ENCODE results near the gene DNPH1.

Gene DNPH1

GRCh38 chr6:43246301-43247113 lies 17.2 kb upstream of the DNPH1 start:
- H3K4me1 ChIP-seq (ENCODE audit: control insufficient read depth, insufficient read depth, low read length, poor library complexity, severe bottlenecking) = peaks cover 5% of the 10 kb centered on the region
- peak overlapping the region; percentile 56 for H3K4me3 ChIP-seq (ENCODE audit: insufficient read depth, low read depth, low read length, poor library complexity, severe bottlenecking)
- peaks cover 20% of the 10 kb centered on the region for H3K27me3 ChIP-seq (replicated peaks; ENCODE audit: control insufficient read depth, insufficient read depth, low read length, poor library complexity, severe bottlenecking)
- H3K9me3 ChIP-seq (ENCODE audit: control insufficient read depth, low read length) = no peaks in the 10 kb centered on the region
- H3K36me3 ChIP-seq (ENCODE audit: control insufficient read depth, insufficient read depth, low read length) = no peaks in the 10 kb centered on the region
- peak overlapping the region; percentile 63 for H3K27ac ChIP-seq (ENCODE audit: insufficient read depth, low read length, poor library complexity, severe bottlenecking)
- no peak for DNase-seq

DNA sequence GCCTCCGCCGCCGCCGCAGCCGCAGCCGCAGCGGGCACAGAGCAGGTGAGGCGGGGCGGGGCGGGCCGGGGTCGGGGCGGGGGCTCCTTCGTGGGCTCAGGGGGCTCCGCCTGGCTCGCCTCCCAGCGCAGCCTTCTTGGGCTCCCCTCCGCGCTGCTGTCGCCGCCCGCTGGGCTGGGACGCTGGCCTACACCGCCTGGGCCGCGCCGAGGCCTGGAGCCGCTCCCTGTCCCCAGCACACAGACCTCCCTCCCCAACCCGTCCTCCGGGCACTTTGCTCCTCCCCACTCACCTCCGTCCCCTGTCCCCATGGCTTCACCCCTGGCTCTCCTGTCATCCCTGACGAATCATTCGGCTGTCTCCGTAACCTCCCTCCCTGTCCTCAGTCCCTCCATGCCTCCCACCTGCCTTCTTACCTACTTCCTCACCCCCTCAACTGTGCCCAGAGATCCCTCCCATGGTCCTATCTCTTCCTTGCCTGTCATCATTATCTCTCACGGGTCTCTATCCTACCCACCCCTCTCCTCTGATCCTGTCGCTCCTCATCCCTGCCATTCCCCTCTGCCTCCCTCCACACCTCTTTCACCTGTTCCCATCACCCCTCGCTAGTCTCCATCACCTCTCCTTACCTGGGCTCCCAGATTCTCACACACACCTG lies 14.5 kb upstream of the DNPH1 start:
- Histone ChIP-seq H3K27ac (ENCODE audit: insufficient read depth, low read length, poor library complexity, severe bottlenecking) (no peak overlapping the region), H3K4me3 (ENCODE audit: insufficient read depth, low read depth, low read length, poor library complexity, severe bottlenecking) (no peak overlapping the region), H3K36me3 (ENCODE audit: control insufficient read depth, insufficient read depth, low read length) (no peaks in the 10 kb centered on the region), H3K4me1 (ENCODE audit: control insufficient read depth, insufficient read depth, low read length, poor library complexity, severe bottlenecking) (peaks cover 5% of the 10 kb centered on the region), H3K9me3 (ENCODE audit: control insufficient read depth, low read length) (no peaks in the 10 kb centered on the region), H3K27me3 (replicated peaks; ENCODE audit: control insufficient read depth, insufficient read depth, low read length, poor library complexity, severe bottlenecking) (peaks cover 20% of the 10 kb centered on the region)
- no peak for DNase-seq

DNA sequence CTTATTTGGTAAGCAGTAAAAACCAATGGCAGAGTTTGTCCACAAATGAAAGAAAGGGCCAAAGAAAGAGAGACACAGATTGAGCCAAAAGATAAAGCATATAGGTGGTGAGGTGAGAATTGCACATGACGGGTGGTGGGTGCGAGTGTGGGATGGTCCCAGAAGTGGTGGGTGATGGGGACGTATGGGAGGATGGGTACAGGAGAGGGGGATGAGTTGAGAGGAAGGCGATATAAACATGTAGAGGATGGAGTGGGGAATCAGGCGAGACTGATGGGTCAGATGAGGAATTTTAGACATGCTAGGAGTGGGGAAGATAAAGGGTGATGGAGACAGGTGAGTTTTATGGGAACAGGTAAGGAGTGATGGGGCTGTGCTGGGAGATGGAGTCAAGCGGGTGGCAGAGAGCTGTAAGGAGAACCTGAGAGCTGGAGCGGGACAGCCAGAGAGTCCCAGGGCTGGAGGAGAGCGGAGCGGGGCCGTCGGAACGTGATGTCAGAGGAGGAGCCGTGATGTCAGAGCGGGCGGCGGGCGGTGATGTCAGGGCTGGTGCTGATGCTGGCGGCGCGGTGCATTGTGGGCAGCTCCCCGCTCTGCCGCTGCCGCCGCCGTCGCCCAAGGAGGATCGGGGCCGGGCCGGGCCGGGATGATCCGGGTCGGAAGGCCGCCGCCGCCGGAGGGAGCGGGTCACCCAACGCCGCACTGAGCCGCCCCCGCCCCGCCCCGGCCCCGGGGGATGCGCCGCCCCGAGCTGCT lies 13.8 kb upstream of the DNPH1 start, which contains the start of gene TTBK1:
TSS of gene TTBK1 (plus strand) at position 574 of the 756 bp plus-strand sequence. CDS start 3,180 bp downstream, outside the sequence.
- H3K27ac ChIP-seq (ENCODE audit: insufficient read depth, low read length, poor library complexity, severe bottlenecking) = no peak within 1 kb of the TSS
- peak in 1 of 3 donors; percentile 29 for DNase-seq
- peaks cover 5% of the 10 kb centered on the region for H3K4me1 ChIP-seq (ENCODE audit: control insufficient read depth, insufficient read depth, low read length, poor library complexity, severe bottlenecking)
- no peak within 1 kb of the TSS for H3K4me3 ChIP-seq (ENCODE audit: insufficient read depth, low read depth, low read length, poor library complexity, severe bottlenecking)
- H3K27me3 ChIP-seq (replicated peaks; ENCODE audit: control insufficient read depth, insufficient read depth, low read length, poor library complexity, severe bottlenecking) = peaks cover 20% of the 10 kb centered on the region
- H3K9me3 ChIP-seq (ENCODE audit: control insufficient read depth, low read length) = no peaks in the 10 kb centered on the region
- no peaks in the 10 kb centered on the region for H3K36me3 ChIP-seq (ENCODE audit: control insufficient read depth, insufficient read depth, low read length)

- Histone ChIP-seq H3K4me3 (ENCODE audit: insufficient read depth, low read depth, low read length, poor library complexity, severe bottlenecking) (no peak overlapping the region), H3K9me3 (ENCODE audit: control insufficient read depth, low read length) (no peaks in the 10 kb centered on the region), H3K27ac (ENCODE audit: insufficient read depth, low read length, poor library complexity, severe bottlenecking) (no peak overlapping the region), H3K4me1 (ENCODE audit: control insufficient read depth, insufficient read depth, low read length, poor library complexity, severe bottlenecking) (no peaks in the 10 kb centered on the region), H3K36me3 (ENCODE audit: control insufficient read depth, insufficient read depth, low read length) (no peaks in the 10 kb centered on the region), H3K27me3 (replicated peaks; ENCODE audit: control insufficient read depth, insufficient read depth, low read length, poor library complexity, severe bottlenecking) (peaks cover 20% of the 10 kb centered on the region)
- DNase-seq = no peak
Measured at GRCh38 chr6:43241446-43241845, 12.2 kb upstream of the DNPH1 start.

DNA sequence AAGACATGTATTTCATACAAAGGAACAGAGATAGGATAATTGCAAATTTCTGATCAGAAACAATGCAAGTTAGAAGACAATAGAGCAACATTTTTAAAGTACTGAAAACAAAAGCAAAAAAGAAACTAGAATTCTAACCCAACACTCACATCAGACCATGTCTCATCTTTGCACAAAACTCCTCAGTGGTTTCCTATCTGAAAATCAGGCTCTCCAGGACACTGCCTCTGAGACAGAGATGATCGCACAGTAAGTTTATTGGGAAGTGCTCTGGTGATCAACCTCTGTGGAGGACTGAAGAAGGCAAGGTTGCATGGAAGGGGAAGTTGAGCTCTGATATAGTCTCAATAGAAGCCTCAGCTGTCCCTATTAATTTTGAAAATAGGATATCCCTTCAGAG lies 11.7 kb upstream of the DNPH1 start:
- H3K27me3 ChIP-seq (replicated peaks; ENCODE audit: control insufficient read depth, insufficient read depth, low read length, poor library complexity, severe bottlenecking) = peaks cover 20% of the 10 kb centered on the region
- H3K4me3 ChIP-seq (ENCODE audit: insufficient read depth, low read depth, low read length, poor library complexity, severe bottlenecking) = no peak overlapping the region
- H3K9me3 ChIP-seq (ENCODE audit: control insufficient read depth, low read length) = no peaks in the 10 kb centered on the region
- no peak for DNase-seq
- no peak overlapping the region for H3K27ac ChIP-seq (ENCODE audit: insufficient read depth, low read length, poor library complexity, severe bottlenecking)
- no peaks in the 10 kb centered on the region for H3K4me1 ChIP-seq (ENCODE audit: control insufficient read depth, insufficient read depth, low read length, poor library complexity, severe bottlenecking)
- no peaks in the 10 kb centered on the region for H3K36me3 ChIP-seq (ENCODE audit: control insufficient read depth, insufficient read depth, low read length)

- H3K9me3 ChIP-seq (ENCODE audit: control insufficient read depth, low read length) = no peaks in the 10 kb centered on the region
- H3K27me3 ChIP-seq (replicated peaks; ENCODE audit: control insufficient read depth, insufficient read depth, low read length, poor library complexity, severe bottlenecking) = peaks cover 11% of the 10 kb centered on the region
- DNase-seq = no peak
- H3K27ac ChIP-seq (ENCODE audit: insufficient read depth, low read length, poor library complexity, severe bottlenecking) = no peak overlapping the region
- no peaks in the 10 kb centered on the region for H3K36me3 ChIP-seq (ENCODE audit: control insufficient read depth, insufficient read depth, low read length)
- H3K4me3 ChIP-seq (ENCODE audit: insufficient read depth, low read depth, low read length, poor library complexity, severe bottlenecking) = no peak overlapping the region
- no peaks in the 10 kb centered on the region for H3K4me1 ChIP-seq (ENCODE audit: control insufficient read depth, insufficient read depth, low read length, poor library complexity, severe bottlenecking)
Measured at GRCh38 chr6:43239054-43239453, 9.8 kb upstream of the DNPH1 start.

DNA sequence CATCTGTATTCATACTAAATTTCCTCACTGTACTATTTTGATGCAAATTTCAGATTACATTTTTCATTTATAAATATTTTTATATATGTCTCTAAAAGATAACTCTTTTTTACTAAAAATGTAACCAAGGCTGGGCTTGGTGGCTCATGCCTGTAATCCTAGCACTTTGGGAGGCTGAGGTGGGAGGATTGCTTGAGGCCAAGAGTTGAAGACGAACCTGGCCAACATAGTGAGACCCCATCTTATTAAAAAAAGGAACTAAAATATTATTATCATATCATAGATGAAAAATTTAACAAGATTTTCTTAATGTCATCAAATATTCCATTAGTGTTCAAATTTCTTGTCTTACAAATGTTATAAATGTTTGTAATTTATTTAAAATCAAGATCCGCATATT lies 6.6 kb upstream of the DNPH1 start:
- Histone ChIP-seq H3K9me3 (ENCODE audit: control insufficient read depth, low read length) (no peaks in the 10 kb centered on the region), H3K27me3 (replicated peaks; ENCODE audit: control insufficient read depth, insufficient read depth, low read length, poor library complexity, severe bottlenecking) (no peaks in the 10 kb centered on the region), H3K27ac (ENCODE audit: insufficient read depth, low read length, poor library complexity, severe bottlenecking) (no peak overlapping the region), H3K4me3 (ENCODE audit: insufficient read depth, low read depth, low read length, poor library complexity, severe bottlenecking) (no peak overlapping the region), H3K4me1 (ENCODE audit: control insufficient read depth, insufficient read depth, low read length, poor library complexity, severe bottlenecking) (no peaks in the 10 kb centered on the region), H3K36me3 (ENCODE audit: control insufficient read depth, insufficient read depth, low read length) (no peaks in the 10 kb centered on the region)
- no peak for DNase-seq

DNA sequence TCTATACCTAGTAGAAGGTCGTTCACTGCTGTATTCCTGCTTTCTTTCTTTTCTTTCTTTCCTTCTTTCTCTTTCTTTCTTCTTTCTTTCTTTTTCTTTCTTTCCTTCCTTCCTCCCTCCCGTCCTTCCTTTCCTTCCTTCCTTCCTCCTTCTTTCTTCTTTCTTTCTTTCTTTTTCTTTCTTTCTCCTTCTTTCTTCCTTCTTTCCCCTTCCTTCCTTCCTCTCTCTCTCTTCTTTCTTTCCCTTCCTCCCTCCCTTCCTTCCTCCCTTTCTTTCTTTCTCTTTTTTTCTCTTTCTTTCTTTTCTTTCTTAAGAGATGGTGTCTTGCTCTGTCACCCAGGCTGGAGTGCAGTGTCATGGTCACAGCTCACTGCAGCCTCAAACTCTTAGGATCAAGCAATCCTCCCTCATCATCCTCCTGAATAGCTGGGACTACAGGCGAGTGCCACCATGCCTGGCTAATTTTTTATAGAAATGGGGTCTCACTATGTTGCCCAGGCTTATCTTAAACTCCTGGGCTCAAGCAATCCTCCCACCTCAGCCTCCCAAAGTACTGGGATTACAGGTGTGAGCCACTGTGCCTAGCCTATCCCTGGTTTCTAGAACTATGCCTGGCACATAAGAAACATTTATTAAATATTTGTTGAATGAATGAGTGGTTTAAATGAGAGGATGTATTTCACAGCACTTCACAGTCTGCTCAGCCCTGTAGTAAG lies 2.6 kb upstream of the DNPH1 start:
- Histone ChIP-seq H3K27me3 (replicated peaks; ENCODE audit: control insufficient read depth, insufficient read depth, low read length, poor library complexity, severe bottlenecking) (no peaks in the 10 kb centered on the region), H3K4me1 (ENCODE audit: control insufficient read depth, insufficient read depth, low read length, poor library complexity, severe bottlenecking) (peaks cover 7% of the 10 kb centered on the region), H3K4me3 (ENCODE audit: insufficient read depth, low read depth, low read length, poor library complexity, severe bottlenecking) (no peak overlapping the region), H3K27ac (ENCODE audit: insufficient read depth, low read length, poor library complexity, severe bottlenecking) (no peak overlapping the region), H3K9me3 (ENCODE audit: control insufficient read depth, low read length) (no peaks in the 10 kb centered on the region), H3K36me3 (ENCODE audit: control insufficient read depth, insufficient read depth, low read length) (no peaks in the 10 kb centered on the region)
- no peak for DNase-seq

- no peak for DNase-seq
- peaks cover 10% of the 10 kb centered on the region for H3K4me1 ChIP-seq (ENCODE audit: control insufficient read depth, insufficient read depth, low read length, poor library complexity, severe bottlenecking)
- H3K36me3 ChIP-seq (ENCODE audit: control insufficient read depth, insufficient read depth, low read length) = no peaks in the 10 kb centered on the region
- no peaks in the 10 kb centered on the region for H3K9me3 ChIP-seq (ENCODE audit: control insufficient read depth, low read length)
- no peak overlapping the region for H3K27ac ChIP-seq (ENCODE audit: insufficient read depth, low read length, poor library complexity, severe bottlenecking)
- H3K4me3 ChIP-seq (ENCODE audit: insufficient read depth, low read depth, low read length, poor library complexity, severe bottlenecking) = no peak overlapping the region
- no peaks in the 10 kb centered on the region for H3K27me3 ChIP-seq (replicated peaks; ENCODE audit: control insufficient read depth, insufficient read depth, low read length, poor library complexity, severe bottlenecking)
Measured at GRCh38 chr6:43231053-43231452, 1.8 kb upstream of the DNPH1 start.
